ENCODE data around the gene AGA.

AGA gene

DNA sequence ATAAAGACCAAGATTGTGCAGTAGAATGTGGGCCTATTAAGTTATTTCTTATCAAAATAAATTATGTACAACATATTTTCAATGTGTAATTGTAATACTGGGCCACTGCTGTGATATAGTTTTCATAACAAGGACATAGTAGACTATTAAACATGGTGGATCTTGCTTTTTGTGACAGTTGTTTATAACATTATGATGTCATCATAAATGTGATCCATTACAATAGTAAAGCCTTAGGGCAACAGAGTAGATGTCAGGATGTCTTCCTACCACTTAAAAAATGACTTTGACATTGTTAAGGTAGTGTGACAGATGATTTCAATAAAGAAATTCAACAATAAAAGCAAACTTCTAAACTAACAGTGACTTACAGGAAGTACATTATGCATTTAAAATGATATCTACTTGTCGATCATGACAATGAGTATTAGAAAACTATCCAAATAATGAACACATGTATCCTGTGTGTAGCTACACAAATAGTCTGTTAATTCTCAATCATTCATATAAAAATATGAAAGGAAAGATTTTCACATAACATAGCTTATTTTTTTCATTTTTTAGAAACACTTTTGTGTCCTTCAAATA lies 5.3 kb upstream of the AGA start:
- DNase-seq (ENCODE audit: low read depth, low spot score) = no peak

DNA sequence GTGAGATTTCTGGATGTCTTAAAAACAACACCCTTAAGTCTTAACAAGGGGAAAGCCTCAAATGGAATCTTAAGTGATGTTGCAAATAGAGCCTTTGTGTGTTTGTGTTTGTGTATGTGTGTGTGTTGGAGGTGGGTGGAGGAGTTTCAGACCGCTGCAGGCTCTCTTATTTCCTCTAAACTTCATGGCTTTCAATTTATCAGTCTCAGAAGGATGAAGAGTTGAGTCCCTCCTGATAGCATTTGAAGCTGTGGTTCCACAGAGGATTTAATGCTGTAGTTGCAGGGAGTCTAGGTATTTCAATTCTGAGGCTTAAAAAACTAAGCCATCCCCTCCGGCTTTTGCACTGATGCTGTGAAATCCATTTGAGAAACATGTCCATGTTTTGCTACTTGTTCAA lies 4.3 kb upstream of the AGA start:
- no peak for DNase-seq (ENCODE audit: low read depth, low spot score)

DNA sequence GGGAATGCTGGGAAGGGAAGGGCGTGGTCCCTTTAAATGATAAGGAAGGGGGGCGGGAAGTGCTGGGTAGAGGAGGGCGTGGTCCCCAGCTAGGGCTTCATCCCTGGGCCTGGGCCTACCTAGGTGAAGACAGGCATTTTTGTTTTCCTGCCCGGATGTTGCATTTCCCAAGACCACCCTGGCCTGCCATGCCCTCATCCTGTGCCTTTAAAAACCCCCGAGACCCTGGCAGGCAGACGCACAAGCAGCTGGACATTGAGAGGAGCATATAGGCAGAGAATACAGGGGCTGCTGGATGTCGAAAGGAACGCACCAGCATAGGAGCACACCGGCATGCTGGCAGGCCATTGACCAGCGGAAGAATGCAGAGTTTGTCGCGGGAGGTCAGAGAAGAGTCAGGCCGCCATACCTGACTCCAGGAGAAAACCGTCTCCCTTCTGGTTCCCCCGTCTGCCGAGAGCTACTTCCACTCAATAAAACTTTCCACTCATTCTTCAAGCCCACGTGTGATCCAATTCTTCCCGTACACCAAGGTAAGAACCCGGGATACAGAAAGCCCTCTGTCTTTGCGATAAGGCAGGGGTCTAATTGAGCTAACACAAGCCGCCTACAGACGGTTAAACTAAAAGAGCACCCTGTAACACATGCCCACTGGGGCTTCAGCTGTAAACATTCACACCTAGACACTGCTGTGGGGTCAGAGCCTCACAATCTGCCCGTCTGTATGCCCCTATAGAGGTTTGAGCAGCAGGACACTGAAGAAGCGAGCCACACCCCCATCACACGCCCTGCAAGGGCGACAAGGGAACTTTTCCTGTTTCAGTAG lies 2.9 kb upstream of the AGA start:
- DNase-seq (ENCODE audit: low read depth, low spot score) = no peak

- no peak for DNase-seq (ENCODE audit: low read depth, low spot score)
Measured at GRCh38 chr4:177441061-177441802, 1.0 kb downstream of the AGA start.

- DNase-seq (ENCODE audit: low read depth, low spot score) = no peak
Measured at GRCh38 chr4:177436456-177436855, 5.8 kb downstream of the AGA start.

GRCh38 chr4:177434667-177435066 lies 7.6 kb downstream of the AGA start:
- no peak for DNase-seq (ENCODE audit: low read depth, low spot score)

DNA sequence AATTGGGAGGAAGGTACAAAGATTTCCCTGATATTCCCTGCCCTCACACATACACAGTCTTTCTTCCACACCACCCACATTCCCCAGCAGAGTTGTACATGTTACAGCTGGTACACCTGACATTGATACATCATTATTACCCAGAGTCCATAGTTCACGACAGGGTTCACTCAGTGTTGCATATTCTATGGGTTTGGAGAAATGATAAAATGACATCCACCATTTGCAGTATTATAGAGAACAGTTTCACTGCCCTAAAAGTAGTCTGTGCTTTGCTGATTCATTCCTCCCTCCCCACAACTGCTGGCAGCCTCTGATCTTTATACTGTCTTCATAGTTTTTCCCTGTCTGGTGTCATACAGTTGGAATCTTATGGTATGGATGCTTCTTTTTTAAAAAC lies 15.0 kb downstream of the AGA start:
- DNase-seq (ENCODE audit: low read depth, low spot score) = no peak

- DNase-seq (ENCODE audit: low read depth, low spot score) = no peak
Measured at GRCh38 chr4:177419434-177419833, 22.8 kb downstream of the AGA start.

- no peak for DNase-seq (ENCODE audit: low read depth, low spot score)
Measured at GRCh38 chr4:177413656-177414055, 28.6 kb downstream of the AGA start.

- no peak for DNase-seq (ENCODE audit: low read depth, low spot score)
Measured at GRCh38 chr4:177413076-177413475, 29.2 kb downstream of the AGA start.

DNA sequence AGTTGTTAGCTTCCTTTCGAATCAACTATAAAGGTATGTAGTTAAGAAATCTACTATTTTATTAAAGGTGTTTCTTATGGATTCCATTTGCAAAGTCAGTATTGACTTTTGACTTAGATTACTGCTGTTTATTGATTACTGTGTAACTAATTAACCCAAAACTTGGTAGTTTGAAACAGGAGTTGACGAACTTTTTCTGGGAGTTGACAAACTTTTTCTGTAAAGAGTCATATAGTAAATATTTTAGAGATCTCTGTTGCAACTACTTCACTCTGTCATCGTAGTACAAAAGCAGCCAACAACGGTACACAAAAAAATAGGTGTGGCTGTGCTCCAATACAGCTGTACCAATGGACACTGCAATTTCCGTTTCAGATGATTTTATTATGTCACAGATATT lies 30.2 kb downstream of the AGA start:
- DNase-seq (ENCODE audit: low read depth, low spot score) = no peak

DNA sequence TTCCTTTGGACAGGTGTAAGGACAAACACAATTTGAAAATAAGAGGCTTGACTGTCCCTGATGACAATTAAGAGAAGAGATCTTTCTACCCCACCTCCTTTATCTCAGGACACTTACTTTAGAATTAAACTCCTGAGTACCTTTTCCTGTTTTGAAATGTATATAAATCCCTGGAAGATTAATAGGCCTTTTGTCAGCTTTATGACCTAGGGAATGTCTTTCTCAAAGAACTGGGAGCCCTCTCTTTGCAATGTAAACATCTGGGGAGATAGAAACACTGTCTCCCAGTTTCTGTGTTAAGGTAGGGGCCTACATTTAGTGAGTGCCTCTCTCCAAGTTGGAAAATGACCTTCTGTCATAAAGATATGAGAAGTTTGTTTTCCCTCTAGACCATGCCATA lies 31.7 kb downstream of the AGA start:
- DNase-seq (ENCODE audit: low read depth, low spot score) = no peak

- DNase-seq (ENCODE audit: low read depth, low spot score) = no peak
Measured at GRCh38 chr4:177408023-177408422, 34.2 kb downstream of the AGA start.

- no peak for DNase-seq (ENCODE audit: low read depth, low spot score)
Measured at GRCh38 chr4:177405508-177405907, 36.7 kb downstream of the AGA start.

- no peak for DNase-seq (ENCODE audit: low read depth, low spot score)
Measured at GRCh38 chr4:177404986-177405385, 37.3 kb downstream of the AGA start.

- no peak for DNase-seq (ENCODE audit: low read depth, low spot score)
Measured at GRCh38 chr4:177404342-177404741, 37.9 kb downstream of the AGA start.

- no peak for DNase-seq (ENCODE audit: low read depth, low spot score)
Measured at GRCh38 chr4:177403746-177404145, 38.5 kb downstream of the AGA start.

DNA sequence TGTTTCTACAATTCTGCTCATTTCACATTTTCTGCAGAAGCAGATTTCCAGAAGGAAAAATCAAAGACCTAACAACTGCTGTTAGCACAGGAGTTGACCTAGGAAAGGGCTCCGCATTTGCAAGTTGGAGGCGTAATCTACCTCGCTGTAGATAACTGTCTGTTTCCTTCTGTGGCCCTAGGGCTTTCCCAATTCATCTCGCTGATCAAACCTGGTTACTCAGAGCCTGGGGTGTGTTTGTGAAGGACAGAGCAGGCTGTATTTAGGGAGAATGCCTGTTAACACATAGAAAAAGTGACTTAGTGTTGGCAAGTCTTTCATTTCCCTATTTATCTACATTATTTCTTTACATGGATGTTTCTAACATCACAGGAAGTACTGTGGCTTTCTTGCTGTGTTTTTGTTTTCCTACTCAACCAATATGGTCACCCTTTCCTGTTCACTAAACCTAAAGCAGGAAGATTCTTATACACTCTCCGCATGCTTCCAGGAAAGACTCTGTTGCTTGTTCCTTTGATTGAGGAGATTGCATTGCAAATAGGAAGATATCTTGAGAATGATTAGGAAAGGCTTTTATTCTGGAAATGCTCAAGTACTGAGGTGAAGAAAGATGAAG lies 40.5 kb downstream of the AGA start:
- no peak for DNase-seq (ENCODE audit: low read depth, low spot score)

- no peak for DNase-seq (ENCODE audit: low read depth, low spot score)
Measured at GRCh38 chr4:177400030-177400429, 42.2 kb downstream of the AGA start.

DNA sequence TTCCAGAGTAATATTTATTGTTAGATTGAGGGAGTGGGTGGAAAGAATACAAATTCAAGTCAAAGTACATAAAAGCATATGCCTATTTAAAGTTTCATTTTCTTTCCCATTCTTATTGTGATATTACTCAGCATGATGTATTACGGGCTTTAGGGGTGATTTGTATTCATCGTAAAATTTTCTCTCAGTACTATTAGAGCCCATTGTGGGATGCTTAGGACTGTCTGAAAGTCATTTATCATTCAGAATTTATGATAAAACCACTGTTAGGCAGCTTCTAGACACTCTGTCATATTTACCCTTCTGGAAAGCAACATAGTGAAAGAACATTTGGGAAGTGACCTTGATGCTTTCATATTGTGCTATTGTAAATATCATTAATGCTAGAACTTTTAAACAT lies 45.9 kb downstream of the AGA start:
- no peak for DNase-seq (ENCODE audit: low read depth, low spot score)

DNA sequence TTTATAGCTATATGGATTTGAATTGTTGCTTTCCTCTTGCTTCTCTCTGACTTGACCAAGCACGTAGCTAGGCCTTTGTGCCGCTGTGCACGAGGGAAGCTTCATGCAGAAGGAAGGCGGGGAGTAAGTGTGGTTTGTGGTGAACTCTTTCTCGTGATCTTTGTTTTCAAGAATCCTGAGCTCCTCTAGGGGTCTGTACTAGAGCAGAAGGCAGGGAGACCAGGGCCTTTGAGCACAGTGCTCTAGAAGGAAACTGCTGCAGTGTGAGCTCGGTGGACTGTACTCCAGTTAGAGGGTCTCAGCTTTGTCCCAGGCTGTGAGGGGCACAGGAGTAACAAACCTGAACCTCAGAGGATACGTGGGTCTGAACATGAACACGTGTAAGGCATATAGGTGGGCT lies 49.0 kb downstream of the AGA start:
- DNase-seq (ENCODE audit: low read depth, low spot score) = no peak

GRCh38 chr4:177391953-177392352 lies 50.3 kb downstream of the AGA start:
- no peak for DNase-seq (ENCODE audit: low read depth, low spot score)
